Body of pancreas (tissue), 4 donors: ENCODE results near the gene NAXE. TPM values are rescaled to one million over a fixed set of nuclear protein-coding genes. Genes with fewer than 3 reads are reported as not detected.

Experiments used
- ATAC-seq: fragments of 150-250 bp; one replicate; pipeline ENCODE4 v1.9.1; 2016
- DNase-seq, 4 donors: peaks; one replicate each; pipeline ENCODE4 v3.0.0-alpha.2; 2019
- H3K27ac ChIP-seq, 4 donors: fragments of 200-600 bp; sonication (generic); 1 replicate in 3 of 4; 2 replicates in 1 of 4; pipeline versions ENCODE4 v1.5.1 to v1.6.1; 2016 to 2019; ENCODE audit warnings: mild to moderate bottlenecking in 1 of 4, mixed read lengths in 1 of 4, moderate library complexity in 1 of 4
- H3K27me3 ChIP-seq, 2 donors: fragments of 200-600 bp; sonication (generic); one replicate each; pipeline ENCODE4 v1.6.0; 2016; ENCODE audit warnings: mild to moderate bottlenecking in 1 of 2
- H3K36me3 ChIP-seq, 2 donors: fragments of 200-600 bp; sonication (generic); replicated peaks in 1 of 2; 2 replicates each; pipeline ENCODE4 v1.5.1; 2016; ENCODE audit warnings: low read depth in 2 of 2; ENCODE audit not compliant: insufficient read depth in 1 of 2
- H3K4me1 ChIP-seq: fragments of 200-600 bp; sonication (generic); one replicate; pipeline ENCODE4 v1.6.0; 2016
- H3K4me3 ChIP-seq, 2 donors: fragments of 200-600 bp; sonication (generic); 1 replicate in 1 of 2; 2 replicates in 1 of 2; pipeline ENCODE4 v1.5.1; 2016 to 2019
- H3K9me3 ChIP-seq, 3 donors: fragments of 200-600 bp; sonication (generic); 1 replicate in 2 of 3; 2 replicates in 1 of 3; pipeline ENCODE4 v1.5.1; 2016
- POLR2A ChIP-seq, 3 donors: fragments of 450-650 bp; IDR thresholded peaks; one replicate each; pipeline ENCODE4 v1.6.1; 2016; ENCODE audit warnings: antibody characterized with exemption in 3 of 3, mild to moderate bottlenecking in 2 of 3
- WGBS, 2 donors: methylation state at CpG; one replicate each; pipeline ENCODE4 v1.1.5; 2017; 5-methylcytosine and 5-hydroxymethylcytosine counted together
- intact Hi-C: fragments of 100-400 bp; cut with DNase I; formaldehyde crosslinking; loops from one replicate; pipeline ENCODE4 v1.15.1; 2023
- total RNA-seq, 2 donors: library from RNA; depleted of rRNA; stranded (reverse); fragments of >200 nt; gene quantifications; one replicate each; pipeline ENCODE4 v1.1.0, GENCODE V29; 2016
- TF ChIP-seq, protein P1 (sequence below), 7 experiments: fragments of 450-650 bp in 4 of 7; fragments of 200-600 bp in 3 of 7; sonication (generic) in 3 of 7; IDR thresholded peaks; one replicate each; pipeline ENCODE4 v1.5.1; 2016 to 2019; ENCODE audit warnings: antibody characterized with exemption in 7 of 7

Gene NAXE
- total RNA-seq, 2 donors from 2014 or later, result 46.1 to 62.8 TPM

DNA sequence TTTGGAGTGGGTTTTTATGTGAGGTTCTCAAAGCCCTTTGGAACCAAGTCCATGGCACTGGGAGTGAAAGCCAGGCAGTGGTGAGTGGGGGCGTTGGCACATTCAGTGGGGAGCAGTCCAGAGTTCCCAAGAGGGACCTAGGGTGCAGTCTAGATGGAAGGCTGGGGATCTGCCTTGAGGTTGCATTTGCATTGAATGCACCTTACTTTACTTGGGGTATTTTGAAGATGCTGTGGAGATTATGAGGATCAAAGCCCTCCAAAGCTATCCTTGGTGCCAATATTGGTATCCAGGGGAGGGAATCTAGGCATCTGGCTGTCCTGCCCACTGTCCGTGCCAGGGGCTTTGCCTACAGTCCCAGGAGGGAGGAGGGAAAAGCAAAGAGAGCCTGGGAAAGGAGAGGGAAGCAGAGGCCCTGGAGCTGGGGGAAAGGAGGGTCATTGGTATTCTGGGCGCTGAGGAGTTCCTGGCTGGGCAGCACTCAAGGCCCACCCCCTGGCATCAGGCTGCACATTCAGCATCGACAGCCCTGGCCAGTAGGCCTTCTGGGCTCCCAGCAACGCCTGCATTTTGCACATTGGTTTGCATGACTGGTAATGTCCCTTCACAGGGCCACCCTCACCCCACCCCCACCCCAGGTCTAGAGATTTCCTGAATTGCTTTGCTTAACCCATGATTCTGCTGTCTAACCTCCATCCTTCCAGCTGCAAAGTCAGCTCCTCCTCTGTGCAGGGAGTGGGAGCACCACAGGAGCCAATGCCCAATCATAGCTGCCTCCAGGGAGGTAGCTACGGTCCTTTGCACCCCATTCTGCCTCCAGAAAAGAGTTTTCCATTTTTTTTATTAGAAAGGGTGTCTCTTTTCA, 49.5 kb downstream of the NAXE start:
- Histone ChIP-seq H3K4me1 (peaks cover 15% of the 10 kb centered on the region), H3K36me3 (no peaks in the 10 kb centered on the region), H3K27ac (no peak overlapping the region), H3K4me3 (no peak overlapping the region), H3K27me3 (peaks cover 0 to 17% of the 10 kb centered on the region in 2 donors), H3K9me3 (no peaks in the 10 kb centered on the region)
- intact Hi-C loops, result no loop called here
- DNase-seq (no peak), ATAC-seq (no peak)
- TF ChIP-seq, protein P1, sequence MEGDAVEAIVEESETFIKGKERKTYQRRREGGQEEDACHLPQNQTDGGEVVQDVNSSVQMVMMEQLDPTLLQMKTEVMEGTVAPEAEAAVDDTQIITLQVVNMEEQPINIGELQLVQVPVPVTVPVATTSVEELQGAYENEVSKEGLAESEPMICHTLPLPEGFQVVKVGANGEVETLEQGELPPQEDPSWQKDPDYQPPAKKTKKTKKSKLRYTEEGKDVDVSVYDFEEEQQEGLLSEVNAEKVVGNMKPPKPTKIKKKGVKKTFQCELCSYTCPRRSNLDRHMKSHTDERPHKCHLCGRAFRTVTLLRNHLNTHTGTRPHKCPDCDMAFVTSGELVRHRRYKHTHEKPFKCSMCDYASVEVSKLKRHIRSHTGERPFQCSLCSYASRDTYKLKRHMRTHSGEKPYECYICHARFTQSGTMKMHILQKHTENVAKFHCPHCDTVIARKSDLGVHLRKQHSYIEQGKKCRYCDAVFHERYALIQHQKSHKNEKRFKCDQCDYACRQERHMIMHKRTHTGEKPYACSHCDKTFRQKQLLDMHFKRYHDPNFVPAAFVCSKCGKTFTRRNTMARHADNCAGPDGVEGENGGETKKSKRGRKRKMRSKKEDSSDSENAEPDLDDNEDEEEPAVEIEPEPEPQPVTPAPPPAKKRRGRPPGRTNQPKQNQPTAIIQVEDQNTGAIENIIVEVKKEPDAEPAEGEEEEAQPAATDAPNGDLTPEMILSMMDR (IDR thresholded peaks at IDR 0.05), result no peak
- TF ChIP-seq POLR2A (IDR thresholded peaks at IDR 0.05), result no peak
- WGBS, 2 donors, result 39 to 47% methylated on average over 6 of the region's 6 CpGs

- TF ChIP-seq POLR2A (IDR thresholded peaks at IDR 0.05), result no peak
- TF ChIP-seq, protein P1 (IDR thresholded peaks at IDR 0.05), result no peak
- intact Hi-C loops, result no loop called here
- WGBS, 2 donors, result 0 to 1% methylated on average over 13 to 31 of the region's 46 CpGs
- H3K4me3 ChIP-seq, result no peak within 1 kb of the TSS
- no peak within 1 kb of the TSS for H3K27ac ChIP-seq
- H3K36me3 ChIP-seq, result no peaks in the 10 kb centered on the region
- H3K4me1 ChIP-seq, result peaks cover 15% of the 10 kb centered on the region
- peak; percentile 42 for ATAC-seq
- H3K27me3 ChIP-seq, result peaks cover 0 to 22% of the 10 kb centered on the region in 2 donors
- no peak for DNase-seq
- H3K9me3 ChIP-seq, result no peaks in the 10 kb centered on the region
These were observed 50.2 kb downstream of the NAXE start, which contains the start of gene BCAN for GRCh38 chr1:156641761-156642264. BCAN (plus strand) TSS chr1:156642117; CDS start chr1:156646055, 3,938 bp downstream.

GRCh38 chr1:156642265-156643048, 50.9 kb downstream of the NAXE start:
- H3K27ac ChIP-seq, result no peak overlapping the region
- peaks cover 0 to 22% of the 10 kb centered on the region in 2 donors for H3K27me3 ChIP-seq
- H3K4me1 ChIP-seq, result peaks cover 15% of the 10 kb centered on the region
- H3K4me3 ChIP-seq, result no peak overlapping the region
- intact Hi-C loops, result no loop called here
- 9 to 18% methylated on average over 15 to 37 of the region's 40 CpGs for WGBS, 2 donors
- H3K36me3 ChIP-seq, result no peaks in the 10 kb centered on the region
- DNase-seq (no peak), ATAC-seq (peak; percentile 7)
- no peaks in the 10 kb centered on the region for H3K9me3 ChIP-seq
- TF ChIP-seq POLR2A (IDR thresholded peaks at IDR 0.05), result no peak
- TF ChIP-seq, protein P1 (IDR thresholded peaks at IDR 0.05), result no peak

DNA sequence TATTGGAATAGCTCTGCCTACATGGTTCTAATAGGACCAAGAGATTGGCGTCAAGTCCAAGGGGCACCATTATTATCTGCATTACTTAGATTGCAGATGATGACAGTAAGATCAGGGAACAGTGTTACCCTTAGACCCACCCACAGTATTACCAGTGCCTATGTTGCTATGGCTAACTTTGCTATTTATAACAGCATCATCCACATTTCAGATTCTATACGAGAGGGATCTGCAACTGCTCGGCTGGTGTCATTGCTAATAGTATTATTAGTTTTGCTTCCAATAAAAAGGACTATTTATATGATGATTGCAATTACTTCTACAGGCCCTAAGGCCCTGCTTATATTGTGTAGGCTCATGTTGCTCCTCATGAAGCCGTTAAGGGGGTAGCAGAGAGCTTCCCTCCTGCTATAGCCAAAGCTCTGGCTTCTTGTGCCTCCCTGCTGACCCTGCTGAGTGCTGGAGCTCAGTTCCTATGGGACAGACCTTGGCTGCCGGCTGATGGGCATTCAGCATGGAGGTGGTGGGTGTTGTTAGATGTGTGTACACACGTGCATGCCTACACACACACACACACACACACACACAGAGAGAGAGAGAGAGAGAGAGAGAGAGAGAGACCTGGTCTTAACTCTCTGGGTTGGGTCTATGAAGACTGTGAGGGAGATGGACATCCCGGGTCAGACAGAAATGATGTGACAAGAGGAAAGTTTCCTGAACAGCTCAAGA, 51.6 kb downstream of the NAXE start:
- intact Hi-C loops, result no loop called here
- WGBS, 2 donors, result 64 to 82% methylated on average over 6 of the region's 7 CpGs
- no peaks in the 10 kb centered on the region for H3K9me3 ChIP-seq
- H3K27ac ChIP-seq, result no peak overlapping the region
- H3K27me3 ChIP-seq, result peaks cover 0 to 22% of the 10 kb centered on the region in 2 donors
- H3K4me3 ChIP-seq, result no peak overlapping the region
- no peak for TF ChIP-seq POLR2A (IDR thresholded peaks at IDR 0.05)
- TF ChIP-seq, protein P1 (IDR thresholded peaks at IDR 0.05), result no peak
- no peak for ATAC-seq
- DNase-seq, result no peak
- peaks cover 15% of the 10 kb centered on the region for H3K4me1 ChIP-seq
- H3K36me3 ChIP-seq, result no peaks in the 10 kb centered on the region
